Measurements from ENCODE around the gene ABHD4.

Gene ABHD4

GRCh38 chr14:22599349-22599748 lies 1.2 kb downstream of the ABHD4 start:
- peak overlapping the region; percentile 76 for H3K4me3 ChIP-seq (ENCODE audit: low read depth, low read length)
- no peak for DNase-seq (ENCODE audit: low read depth)
- TF ChIP-seq, protein P1, sequence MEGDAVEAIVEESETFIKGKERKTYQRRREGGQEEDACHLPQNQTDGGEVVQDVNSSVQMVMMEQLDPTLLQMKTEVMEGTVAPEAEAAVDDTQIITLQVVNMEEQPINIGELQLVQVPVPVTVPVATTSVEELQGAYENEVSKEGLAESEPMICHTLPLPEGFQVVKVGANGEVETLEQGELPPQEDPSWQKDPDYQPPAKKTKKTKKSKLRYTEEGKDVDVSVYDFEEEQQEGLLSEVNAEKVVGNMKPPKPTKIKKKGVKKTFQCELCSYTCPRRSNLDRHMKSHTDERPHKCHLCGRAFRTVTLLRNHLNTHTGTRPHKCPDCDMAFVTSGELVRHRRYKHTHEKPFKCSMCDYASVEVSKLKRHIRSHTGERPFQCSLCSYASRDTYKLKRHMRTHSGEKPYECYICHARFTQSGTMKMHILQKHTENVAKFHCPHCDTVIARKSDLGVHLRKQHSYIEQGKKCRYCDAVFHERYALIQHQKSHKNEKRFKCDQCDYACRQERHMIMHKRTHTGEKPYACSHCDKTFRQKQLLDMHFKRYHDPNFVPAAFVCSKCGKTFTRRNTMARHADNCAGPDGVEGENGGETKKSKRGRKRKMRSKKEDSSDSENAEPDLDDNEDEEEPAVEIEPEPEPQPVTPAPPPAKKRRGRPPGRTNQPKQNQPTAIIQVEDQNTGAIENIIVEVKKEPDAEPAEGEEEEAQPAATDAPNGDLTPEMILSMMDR (IDR thresholded peaks at IDR 0.05; ENCODE audit: insufficient read depth, low read depth, low read length, missing control alignments): no peak

GRCh38 chr14:22600027-22600426 lies 1.9 kb downstream of the ABHD4 start:
- DNase-seq (ENCODE audit: low read depth): no peak
- TF ChIP-seq, protein P1 (IDR thresholded peaks at IDR 0.05; ENCODE audit: insufficient read depth, low read depth, low read length, missing control alignments): no peak

GRCh38 chr14:22601456-22601855 lies 3.4 kb downstream of the ABHD4 start:
- DNase-seq (ENCODE audit: low read depth): no peak
- H3K4me3 ChIP-seq (ENCODE audit: low read depth, low read length): no peak overlapping the region
- TF ChIP-seq, protein P1 (IDR thresholded peaks at IDR 0.05; ENCODE audit: insufficient read depth, low read depth, low read length, missing control alignments): no peak

More at GRCh38 chr14:22600027-22600426, 1.9 kb downstream of the ABHD4 start:
- no peak overlapping the region for H3K4me3 ChIP-seq (ENCODE audit: low read depth, low read length)

DNA sequence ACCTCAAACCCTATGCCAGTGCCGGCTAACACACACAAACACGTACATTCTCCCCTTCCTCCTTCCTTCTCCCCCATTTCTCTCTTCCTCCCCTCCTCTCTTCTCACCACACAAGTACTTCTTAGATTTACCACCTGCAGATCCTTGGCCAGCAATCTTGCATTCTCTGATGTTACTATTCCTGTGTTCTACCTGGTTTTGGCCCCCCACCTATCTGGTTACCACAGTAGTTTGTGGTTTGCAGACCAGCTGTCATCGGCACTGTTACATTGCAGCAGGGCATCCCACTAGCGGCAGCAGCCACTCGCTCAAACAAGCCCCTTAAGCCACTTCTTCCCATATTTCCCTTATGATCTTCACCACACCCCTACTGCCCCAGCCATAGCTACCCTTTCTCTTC lies 3.9 kb downstream of the ABHD4 start:
- TF ChIP-seq, protein P1 (IDR thresholded peaks at IDR 0.05; ENCODE audit: insufficient read depth, low read depth, low read length, missing control alignments): no peak
- DNase-seq (ENCODE audit: low read depth): no peak
- no peak overlapping the region for H3K4me3 ChIP-seq (ENCODE audit: low read depth, low read length)

GRCh38 chr14:22602862-22603261 lies 4.8 kb downstream of the ABHD4 start:
- H3K4me3 ChIP-seq (ENCODE audit: low read depth, low read length): no peak overlapping the region
- no peak for DNase-seq (ENCODE audit: low read depth)

DNA sequence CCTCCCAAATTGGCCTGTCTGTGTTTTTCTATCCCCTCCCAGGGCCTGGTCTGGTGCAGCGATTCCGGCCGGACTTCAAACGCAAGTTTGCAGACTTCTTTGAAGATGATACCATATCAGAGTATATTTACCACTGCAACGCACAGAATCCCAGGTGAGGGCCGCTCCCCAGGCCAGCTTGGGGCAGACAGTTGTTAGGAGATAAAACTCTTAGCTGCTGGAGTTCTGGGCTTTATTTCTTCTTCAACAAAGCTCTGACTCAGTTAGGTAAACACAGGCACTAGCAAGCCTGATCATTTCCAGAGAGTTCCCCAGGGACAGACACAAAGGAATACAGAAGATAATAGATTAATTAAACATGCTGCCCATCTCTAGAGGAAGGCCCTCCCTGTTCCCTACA lies 8.3 kb downstream of the ABHD4 start:
- H3K4me3 ChIP-seq (ENCODE audit: low read depth, low read length): no peak overlapping the region
- DNase-seq (ENCODE audit: low read depth): no peak
- TF ChIP-seq, protein P1 (IDR thresholded peaks at IDR 0.05; ENCODE audit: insufficient read depth, low read depth, low read length, missing control alignments): no peak

More at GRCh38 chr14:22602862-22603261, 4.8 kb downstream of the ABHD4 start:
- TF ChIP-seq, protein P1 (IDR thresholded peaks at IDR 0.05; ENCODE audit: insufficient read depth, low read depth, low read length, missing control alignments): no peak

DNA sequence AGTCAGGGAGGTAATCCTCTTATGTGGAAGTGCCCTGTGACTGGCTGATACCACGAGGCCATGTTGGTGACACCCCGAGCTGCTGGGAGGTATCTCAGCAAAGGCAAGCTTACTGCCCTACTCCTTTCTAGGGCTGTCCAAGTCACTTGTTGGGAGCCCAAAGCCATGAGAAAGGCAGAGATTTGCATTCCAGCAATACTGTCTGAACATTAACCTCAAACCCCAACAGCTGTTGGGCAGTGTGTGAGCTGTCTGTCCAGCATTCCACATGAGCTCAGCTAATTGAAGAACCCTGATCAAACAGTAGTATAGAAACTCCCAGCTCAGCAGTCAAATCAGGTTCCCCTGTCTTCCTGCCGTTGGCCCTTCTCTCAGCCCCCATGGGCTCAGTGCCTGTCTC lies 9.2 kb downstream of the ABHD4 start:
- no peak for DNase-seq (ENCODE audit: low read depth)
- TF ChIP-seq, protein P1 (IDR thresholded peaks at IDR 0.05; ENCODE audit: insufficient read depth, low read depth, low read length, missing control alignments): no peak
- H3K4me3 ChIP-seq (ENCODE audit: low read depth, low read length): no peak overlapping the region
